Measurements from ENCODE around the gene DDI1.

- TF ChIP-seq CTCF (conservative IDR thresholded peaks at IDR 0.05) (no peak), ZFX (IDR thresholded peaks at IDR 0.05) (no peak)
Measured at GRCh38 chr11:104067534-104067933, 31.1 kb downstream of the DDI1 start.
